ENCODE data around the gene NTNG1.

GRCh38 chr1:107501081-107501605 lies 360.3 kb downstream of the NTNG1 start:
- no peak for TF ChIP-seq CTCF (IDR thresholded peaks at IDR 0.05)
- no peak for TF ChIP-seq POLR2A (IDR thresholded peaks at IDR 0.05)
